Sigmoid colon (tissue), 4 donors: Measurements from ENCODE around the gene ATP6V0A1.

Source experiments
- CTCF ChIP-seq, 4 experiments: fragments of 450-650 bp in 3 of 4; fragments of 200-600 bp in 1 of 4; IDR thresholded peaks; one replicate each; pipeline ENCODE4 v1.5.1; 2016 to 2019; ENCODE audit warnings: antibody characterized with exemption in 4 of 4, mild to moderate bottlenecking in 3 of 4, moderate library complexity in 2 of 4
- EP300 ChIP-seq, 4 donors: sonication (generic); formaldehyde crosslinking; IDR thresholded peaks; one replicate each; pipeline ENCODE4 v1.6.1; 2017; ENCODE audit warnings: antibody characterized with exemption in 4 of 4
- POLR2A ChIP-seq, 2 donors: fragments of 450-650 bp; IDR thresholded peaks; one replicate each; pipeline ENCODE4 v1.6.1; 2016; ENCODE audit warnings: antibody characterized with exemption in 2 of 2, mild to moderate bottlenecking in 2 of 2, moderate library complexity in 2 of 2
- POLR2AphosphoS5 ChIP-seq, 4 donors: sonication (generic); formaldehyde crosslinking; IDR thresholded peaks; one replicate each; pipeline ENCODE4 v1.6.1; 2017; ENCODE audit warnings: antibody characterized with exemption in 4 of 4

GRCh38 chr17:42424991-42425610 is 33.6 kb upstream of the ATP6V0A1 start:
- TF ChIP-seq CTCF (IDR thresholded peaks at IDR 0.05) (no peak), POLR2AphosphoS5 (IDR thresholded peaks at IDR 0.05) (no peak), POLR2A (IDR thresholded peaks at IDR 0.05) (no peak), EP300 (IDR thresholded peaks at IDR 0.05) (no peak)
